ENCODE measurements around the gene RPE. TPM values are rescaled to one million over a fixed set of nuclear protein-coding genes. Genes with fewer than 3 reads are reported as not detected.

RPE gene
- total RNA-seq, 1 experiment from 2014 or later = 164 TPM

DNA sequence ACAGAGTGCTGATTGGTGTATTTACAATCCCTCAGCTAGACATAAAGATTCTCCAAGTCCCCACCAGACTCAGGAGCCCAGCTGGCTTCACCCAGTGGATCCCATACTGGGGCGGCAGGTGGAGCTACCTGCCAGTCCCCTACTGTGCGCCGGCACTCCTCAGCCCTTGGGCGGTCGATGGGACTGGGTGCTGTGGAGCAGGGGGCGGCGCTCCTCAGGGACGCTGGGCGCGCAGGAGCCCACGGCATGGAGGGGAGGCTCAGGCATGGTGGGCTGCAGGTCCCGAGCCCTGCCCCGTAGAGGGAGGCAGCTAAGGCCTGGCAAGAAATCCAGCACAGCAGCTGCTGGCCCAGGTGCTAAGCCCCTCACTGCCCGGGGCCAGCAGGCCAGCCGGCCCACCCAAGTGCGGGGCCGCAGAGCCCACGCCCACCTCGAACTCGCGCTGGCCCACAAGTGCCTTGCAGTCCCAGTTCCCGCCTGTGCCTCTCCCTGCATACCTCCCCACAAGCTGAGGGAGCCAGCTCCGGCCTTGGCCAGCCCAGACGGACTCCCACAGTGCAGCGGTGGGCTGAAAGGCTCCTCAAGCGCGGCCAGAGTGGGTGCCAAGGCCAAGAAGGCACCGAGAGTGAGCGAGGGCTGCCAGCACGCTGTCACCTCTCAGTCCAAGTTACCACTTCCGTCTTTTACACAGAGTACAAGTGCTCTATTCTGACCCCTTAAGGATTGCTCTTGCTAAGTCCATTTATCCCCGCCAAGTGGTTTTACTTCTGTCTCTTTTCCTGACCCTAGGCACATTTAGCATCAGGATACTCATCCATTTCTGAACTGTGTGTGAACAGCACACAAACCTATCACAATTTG, 1.7 kb upstream of the RPE start:
- no peak for DNase-seq (ENCODE audit: low spot score)

DNA sequence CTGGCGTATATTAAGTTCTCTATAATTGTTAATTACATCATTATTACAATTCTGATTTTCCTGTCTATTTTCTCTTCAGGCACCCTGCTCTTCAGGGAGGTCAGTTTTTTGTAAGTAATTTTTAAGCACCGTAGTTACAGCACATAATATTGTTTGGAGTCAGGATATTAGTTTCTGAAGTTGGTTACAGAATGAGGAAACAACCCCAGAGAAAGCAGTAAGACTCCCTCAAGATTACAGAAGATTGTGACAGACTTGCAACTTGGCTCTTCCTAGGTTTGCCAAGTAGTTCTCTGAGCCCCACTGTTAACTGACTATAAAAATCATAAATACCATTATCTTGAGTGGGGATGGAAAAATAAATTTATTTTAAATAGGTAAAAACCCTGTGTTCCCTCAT, 921 bp downstream of the RPE start:
- DNase-seq (ENCODE audit: low spot score) = no peak

DNA sequence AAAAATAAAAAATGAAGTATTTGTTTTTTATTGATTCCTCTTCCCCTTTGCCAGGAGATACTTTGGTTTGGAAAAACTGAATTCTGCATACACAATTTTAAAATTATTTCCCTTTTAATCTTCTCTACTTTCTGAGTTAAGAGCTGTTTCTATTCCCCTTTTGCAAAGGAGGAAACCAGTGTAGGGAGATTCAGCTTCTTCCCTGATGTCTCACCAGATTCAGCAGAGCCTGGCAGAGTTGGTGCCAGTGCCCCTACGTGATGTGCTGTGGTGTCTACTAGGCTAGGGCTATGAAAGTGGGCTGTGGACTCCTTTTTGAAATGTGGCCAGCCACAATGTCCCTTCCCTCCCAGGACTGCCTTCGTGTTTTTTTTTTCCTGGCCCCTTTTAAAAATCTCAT, 2.4 kb downstream of the RPE start:
- no peak for DNase-seq (ENCODE audit: low spot score)

DNA sequence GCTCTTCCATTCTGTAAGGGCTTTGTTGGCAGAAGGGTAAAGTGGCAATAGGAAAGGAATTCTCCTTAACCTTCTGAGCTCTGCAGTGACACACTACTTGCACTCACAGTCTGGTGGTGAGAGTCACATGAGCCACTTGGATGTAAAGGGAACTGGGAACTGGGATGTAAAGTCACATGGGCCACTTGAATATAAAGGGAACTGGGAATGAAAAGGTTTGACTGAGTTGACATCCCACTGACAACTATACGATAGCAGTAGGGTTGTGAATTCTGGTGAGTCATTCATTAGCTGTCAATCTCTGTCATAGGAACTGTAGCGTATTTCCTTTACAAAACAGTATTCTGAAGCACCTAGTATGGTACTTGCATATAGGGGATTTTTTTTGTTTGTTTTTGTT, 5.5 kb downstream of the RPE start:
- no peak for DNase-seq (ENCODE audit: low spot score)

DNA sequence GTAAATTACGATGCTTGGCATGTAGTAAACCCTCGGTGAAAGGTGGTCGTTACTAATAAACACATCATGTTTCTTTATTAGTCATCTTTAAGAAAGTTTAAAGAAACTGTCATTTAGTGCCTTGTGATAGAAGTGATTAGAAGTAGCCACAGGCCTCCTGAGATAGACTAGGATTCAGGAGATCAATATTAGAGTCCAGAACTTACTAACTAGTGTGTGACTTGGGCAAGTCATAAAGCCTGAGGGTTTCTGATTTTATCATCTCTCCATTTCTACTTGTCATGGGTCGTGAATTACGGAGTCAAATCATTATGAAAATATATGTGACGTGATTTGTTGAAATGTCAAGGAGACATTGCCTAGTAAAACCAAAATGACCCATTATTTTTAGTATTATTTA, 6.7 kb downstream of the RPE start:
- no peak for DNase-seq (ENCODE audit: low spot score)

DNA sequence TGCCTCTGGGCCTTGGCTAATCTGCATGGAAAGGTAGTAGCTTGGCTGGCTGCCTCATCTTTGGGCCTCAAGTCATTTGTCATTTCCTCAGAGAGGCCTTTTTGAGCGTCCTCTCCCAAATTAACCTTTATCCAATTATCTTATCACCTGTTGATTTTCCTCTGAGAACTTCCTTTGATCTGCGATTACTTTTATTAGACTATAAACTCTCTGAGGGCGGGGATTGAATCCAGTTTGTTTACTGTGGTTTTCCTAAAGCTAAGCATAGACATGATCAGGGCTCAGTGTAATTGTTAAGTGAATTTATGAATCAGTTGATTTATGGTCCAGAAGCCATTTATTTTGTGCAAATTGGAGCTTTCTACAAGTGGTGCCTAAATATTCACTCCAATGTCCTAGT, 7.5 kb downstream of the RPE start:
- no peak for DNase-seq (ENCODE audit: low spot score)

DNA sequence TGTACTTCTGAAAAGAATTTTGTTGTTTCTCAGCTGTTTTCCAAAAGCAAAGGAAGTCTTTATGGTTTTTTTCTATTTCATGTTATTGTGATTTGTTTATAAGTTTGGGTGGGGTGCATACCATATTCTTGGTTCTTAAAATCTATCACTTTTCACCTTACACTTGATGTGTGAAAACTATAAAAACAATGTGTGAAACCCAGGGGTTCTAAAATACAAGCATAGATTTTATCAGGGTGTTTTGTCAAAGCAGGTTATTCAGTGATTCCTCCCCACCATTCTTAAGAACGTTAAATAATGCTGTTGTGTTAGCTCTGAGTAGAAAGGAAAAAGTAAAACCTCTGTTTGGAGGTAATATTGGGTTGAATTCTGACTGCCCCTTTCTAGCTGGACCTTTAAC, 17.7 kb downstream of the RPE start:
- no peak for DNase-seq (ENCODE audit: low spot score)

DNA sequence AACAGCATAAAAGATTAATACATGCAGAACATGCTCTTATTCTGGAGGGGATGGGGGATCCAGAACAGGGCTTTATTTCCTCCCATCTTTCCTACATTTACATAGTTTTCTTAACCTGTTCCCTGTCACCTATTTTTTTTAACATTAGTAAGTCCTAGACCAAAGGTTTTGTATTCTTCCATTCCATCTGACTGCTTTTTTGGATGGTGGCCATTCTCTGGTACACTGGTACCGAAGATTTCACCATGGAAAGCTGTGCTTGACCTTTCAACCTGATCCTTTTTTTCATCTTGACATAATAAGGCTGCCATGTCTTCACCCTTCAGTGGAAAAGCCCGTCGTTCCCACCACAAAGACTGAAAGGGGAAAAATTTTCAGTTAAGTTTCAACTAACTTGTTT, 20.4 kb downstream of the RPE start:
- DNase-seq (ENCODE audit: low spot score) = no peak

DNA sequence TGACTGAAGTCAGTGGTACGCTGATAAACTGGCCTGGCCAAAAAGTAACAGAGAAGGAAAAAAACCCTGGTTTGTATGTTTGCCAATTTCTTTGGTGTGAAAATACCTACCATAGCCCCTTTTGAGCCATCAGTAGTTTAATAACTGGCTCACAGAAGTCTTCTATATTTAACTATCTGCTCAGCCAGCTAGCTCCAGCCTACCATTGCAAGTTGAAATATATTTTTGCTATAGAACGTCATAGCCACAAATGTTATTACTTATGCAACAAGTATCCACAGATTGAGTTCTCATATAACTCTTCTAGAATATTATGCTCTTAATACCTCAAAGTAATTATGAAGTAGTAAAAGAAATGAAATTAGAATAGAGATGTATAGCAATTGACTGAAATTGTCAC, 25.2 kb downstream of the RPE start:
- no peak for DNase-seq (ENCODE audit: low spot score)

DNA sequence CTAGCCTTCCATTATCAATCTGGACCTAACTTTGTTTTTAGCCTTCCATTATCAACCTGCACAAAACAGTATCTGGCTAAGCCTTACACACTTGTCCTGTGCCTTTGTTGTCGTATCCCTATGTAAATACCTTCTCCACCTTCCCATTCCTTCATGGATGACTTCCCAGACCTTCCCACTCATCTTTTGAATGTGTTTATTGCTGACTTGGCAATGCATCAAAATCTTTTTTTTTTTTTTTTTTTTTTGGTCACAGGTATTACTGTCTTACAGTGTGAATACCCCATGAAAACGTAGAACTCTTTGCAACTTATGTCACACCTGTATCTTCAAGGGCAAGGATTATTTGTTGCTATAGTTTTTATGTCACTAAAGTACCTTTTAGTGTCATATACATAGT, 25.7 kb downstream of the RPE start:
- DNase-seq (ENCODE audit: low spot score) = no peak

DNA sequence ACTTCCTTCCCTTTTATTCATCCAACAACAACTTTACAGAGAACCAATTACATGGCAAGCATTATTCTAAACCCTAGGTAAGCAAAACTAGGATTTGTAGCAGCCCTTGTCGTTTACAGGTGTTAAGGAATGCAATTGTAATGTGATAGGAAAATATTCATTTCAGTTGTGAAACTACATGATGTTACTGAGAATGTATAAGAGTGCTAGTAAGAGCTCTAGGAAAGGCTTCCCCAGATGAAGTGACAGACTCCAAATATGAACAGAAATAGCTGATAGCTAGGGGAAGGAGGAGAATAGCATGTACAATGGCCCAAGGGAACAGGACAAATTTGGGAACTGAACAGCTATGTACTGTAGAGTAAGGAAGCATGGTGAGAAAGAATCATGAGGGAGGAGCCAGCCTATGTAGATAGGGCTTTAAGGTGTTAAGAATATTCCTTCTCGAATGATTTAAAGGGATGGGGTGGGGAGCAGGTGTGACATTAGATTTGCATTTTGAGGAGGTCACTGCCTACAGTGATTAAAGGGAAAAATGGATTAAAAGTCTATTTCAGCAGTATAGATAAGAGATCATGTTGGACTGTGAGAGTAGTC, 31.7 kb downstream of the RPE start:
- DNase-seq (ENCODE audit: low spot score) = no peak

DNA sequence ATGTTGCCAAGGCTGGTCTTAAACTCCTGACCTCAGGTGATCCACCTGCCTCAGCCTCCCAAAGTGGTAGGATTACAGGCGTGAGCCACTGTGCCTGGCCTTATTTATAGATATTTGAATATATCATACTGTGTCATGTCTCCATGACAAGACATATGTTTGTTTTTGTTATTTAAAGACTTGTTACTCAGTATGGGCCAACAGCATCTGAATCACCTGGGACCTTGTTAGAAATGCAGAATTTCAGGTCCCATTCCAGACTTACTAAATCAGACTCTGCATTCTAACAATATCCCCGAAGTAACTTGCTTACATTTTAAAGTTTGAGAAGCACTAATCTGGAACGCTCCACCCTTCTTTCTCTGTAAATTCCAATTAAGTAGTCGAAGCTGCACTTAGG, 33.2 kb downstream of the RPE start:
- DNase-seq (ENCODE audit: low spot score) = no peak

DNA sequence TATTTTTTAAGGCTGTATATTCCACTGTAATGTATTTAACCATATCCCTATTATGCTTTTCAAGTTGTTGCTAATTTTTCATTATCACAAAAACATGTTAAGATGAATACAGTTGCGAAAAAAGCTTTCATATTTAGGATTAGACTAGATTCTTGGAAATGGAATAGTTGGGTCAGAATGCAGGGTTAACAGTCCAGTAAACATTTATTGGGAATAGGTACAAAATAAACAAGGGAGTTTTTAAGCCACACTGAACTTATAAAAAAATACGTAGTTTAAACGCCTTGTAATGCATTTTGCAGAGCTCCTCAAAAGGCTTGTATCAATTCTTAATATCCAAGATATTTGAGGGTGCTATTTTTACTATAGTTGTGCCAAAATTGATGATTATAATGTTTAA, 35.6 kb downstream of the RPE start:
- DNase-seq (ENCODE audit: low spot score) = no peak

DNA sequence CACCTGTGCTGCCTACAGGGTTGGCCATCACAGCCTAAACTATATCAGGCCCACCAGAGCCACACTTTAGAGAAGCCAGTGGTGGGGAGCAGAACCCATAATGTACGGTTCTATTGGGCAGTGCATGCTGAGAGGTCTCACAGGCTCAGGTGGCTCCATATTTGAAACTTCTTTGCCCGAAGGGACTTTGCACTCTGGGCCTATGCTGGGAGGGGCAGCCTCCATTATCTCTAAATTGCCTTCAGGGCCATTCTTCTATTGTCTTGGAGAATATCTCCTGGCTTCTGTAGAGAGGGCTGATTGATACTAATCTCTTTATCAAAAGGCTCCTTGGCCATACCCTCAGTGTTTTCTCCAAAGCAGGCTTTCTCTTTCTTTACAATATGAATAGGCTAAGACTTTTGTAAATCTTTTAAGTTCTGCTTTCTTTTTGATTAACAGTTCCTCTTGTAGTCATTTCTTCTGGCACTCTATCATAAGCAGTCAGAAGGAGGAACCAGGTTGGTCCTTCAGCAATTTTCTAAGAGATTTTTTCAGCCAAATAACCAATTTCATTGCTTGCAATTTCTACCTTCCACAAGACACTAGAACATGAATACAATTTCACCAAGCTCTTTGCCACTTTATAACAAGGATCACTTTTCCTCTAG, 44.5 kb downstream of the RPE start:
- DNase-seq (ENCODE audit: low spot score) = no peak

DNA sequence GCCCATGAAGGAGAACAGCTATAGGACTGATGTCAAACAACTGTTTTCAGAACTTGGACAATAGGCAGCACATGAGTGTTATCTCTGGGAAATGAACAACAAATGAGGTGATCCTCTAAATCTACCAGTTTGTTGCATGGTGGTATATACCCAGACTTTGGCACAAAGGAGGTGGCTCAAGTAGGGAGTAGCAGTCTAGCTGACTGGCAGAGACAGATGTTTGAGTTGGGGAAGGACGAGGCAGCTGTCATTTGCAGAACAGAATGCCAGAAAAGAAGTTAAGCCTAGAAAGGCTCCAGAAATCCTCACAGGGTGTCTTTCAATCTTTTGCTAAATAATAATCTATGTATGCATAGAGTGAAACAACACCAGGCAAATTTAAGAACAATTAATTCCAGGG, 47.4 kb downstream of the RPE start:
- no peak for DNase-seq (ENCODE audit: low spot score)

DNA sequence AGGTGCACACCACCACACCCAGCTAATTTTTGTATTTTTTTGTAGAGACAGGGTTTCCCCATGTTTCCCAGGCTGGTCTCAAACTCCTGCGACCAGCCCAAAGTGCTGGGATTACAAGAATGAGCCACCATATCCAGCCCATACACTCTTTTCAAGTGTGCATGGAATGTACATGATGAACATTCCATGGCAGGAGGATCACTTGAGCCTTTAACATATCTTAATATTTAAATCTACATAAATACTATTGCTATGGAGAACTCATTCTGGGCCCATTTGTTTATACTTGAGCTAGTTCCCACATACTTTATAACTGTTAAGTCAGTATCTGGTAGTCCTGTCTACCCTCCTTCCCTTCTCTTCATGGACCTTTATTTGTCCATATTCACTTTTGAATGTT, 48.4 kb downstream of the RPE start:
- DNase-seq (ENCODE audit: low spot score) = no peak

DNA sequence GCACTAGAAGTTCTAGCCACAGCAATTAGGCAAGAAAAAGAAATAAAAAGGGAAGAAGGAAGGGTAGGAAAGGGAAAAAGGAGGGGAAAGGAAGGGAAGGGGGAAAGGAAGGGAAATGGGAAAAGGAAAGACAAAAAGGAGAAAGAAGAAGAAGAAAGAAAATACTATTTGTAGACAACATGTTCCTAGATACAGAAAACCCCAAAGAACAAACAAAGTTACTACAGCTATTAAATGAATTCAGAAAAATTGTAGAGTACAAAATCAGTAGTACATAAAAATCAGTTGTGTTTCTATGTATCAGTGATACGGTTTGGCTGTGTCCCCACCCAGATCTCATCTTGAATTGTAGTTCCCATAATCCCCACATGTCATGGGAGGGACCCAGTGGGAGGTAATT, 52.3 kb downstream of the RPE start:
- DNase-seq (ENCODE audit: low spot score) = no peak

DNA sequence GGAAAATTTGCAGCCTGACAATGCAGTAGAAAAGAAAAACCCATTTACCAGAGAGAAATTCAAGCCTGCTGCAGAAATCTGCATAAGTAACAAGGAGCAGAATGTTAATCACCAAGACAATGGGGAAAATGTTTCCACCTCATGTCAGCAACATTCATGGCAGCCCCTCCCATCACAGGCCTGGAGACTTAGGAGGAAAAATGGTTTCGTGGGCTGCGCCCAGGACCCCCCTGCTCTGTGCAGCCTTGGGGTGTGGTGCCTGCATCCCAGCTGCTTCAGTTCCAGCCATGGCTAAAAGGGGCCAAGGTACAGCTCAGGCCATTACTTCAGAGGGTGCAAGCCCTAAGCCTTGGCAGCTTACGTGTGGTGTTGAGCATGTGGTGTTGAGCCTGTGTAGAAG, 53.4 kb downstream of the RPE start:
- no peak for DNase-seq (ENCODE audit: low spot score)

DNA sequence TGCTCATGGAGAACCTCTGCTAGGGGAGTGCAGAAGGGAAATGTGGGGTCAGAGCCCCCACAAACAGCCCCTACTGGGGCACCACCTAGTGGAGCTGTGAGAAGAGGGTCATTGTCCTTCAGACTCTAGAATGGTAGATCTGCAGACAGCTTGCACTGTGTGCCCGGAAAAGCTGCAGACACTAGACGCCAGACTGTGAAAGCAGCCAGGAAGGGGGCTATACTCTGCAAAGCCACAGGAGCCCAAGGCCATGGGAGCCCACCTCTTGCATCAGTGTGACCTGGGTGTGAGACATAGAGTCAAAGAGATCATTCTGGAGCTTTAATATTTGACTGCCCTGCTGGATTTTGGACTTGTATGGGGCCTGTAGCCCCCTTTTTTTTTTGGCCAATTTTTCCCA, 60.9 kb downstream of the RPE start:
- no peak for DNase-seq (ENCODE audit: low spot score)
